Esophagus muscularis mucosa (tissue), 4 donors: ENCODE data around the gene PLXNA4. TPM values are rescaled to one million over a fixed set of nuclear protein-coding genes. Genes with fewer than 3 reads are reported as not detected.

Experiments
- DNase-seq: peaks from one replicate; pipeline ENCODE4 v3.0.0-alpha.2; 2017; ENCODE audit errors: extremely low spot score
- H3K27ac ChIP-seq, 4 donors: fragments of 200-600 bp; sonication (generic); replicated peaks in 1 of 4; 1 replicate in 3 of 4; 2 replicates in 1 of 4; pipeline ENCODE4 v1.5.1; 2016 to 2019; ENCODE audit warnings: mild to moderate bottlenecking in 1 of 4
- H3K27me3 ChIP-seq, 4 donors: fragments of 200-600 bp; sonication (generic); one replicate each; pipeline versions ENCODE4 v1.5.1 to v1.6.0; 2016 to 2019
- H3K36me3 ChIP-seq, 4 donors: fragments of 200-600 bp; sonication (generic); one replicate each; pipeline ENCODE4 v1.5.1; 2016 to 2019
- H3K4me1 ChIP-seq, 4 donors: fragments of 200-600 bp; sonication (generic); one replicate each; pipeline ENCODE4 v1.5.1; 2016 to 2019
- H3K4me3 ChIP-seq, 4 donors: fragments of 200-600 bp; sonication (generic); 1 replicate in 2 of 4; 2 replicates in 2 of 4; pipeline ENCODE4 v1.5.1; 2016 to 2019; ENCODE audit warnings: mild to moderate bottlenecking in 4 of 4, moderate library complexity in 1 of 4
- H3K9me3 ChIP-seq, 4 donors: fragments of 200-600 bp; sonication (generic); 1 replicate in 3 of 4; 2 replicates in 1 of 4; pipeline ENCODE4 v1.5.1; 2016 to 2019
- CTCF ChIP-seq, 3 experiments: fragments of 200-600 bp in 2 of 3; fragments of 450-650 bp in 1 of 3; sonication (generic) in 2 of 3; IDR thresholded peaks; one replicate each; pipeline ENCODE4 v1.5.1; 2017 to 2019; ENCODE audit warnings: antibody characterized with exemption in 3 of 3, mild to moderate bottlenecking in 2 of 3, moderate library complexity in 1 of 3
- EP300 ChIP-seq: sonication (generic); formaldehyde crosslinking; IDR thresholded peaks from one replicate; pipeline ENCODE4 v1.6.1; 2017; ENCODE audit warnings: antibody characterized with exemption
- POLR2A ChIP-seq: fragments of 450-650 bp; IDR thresholded peaks from one replicate; pipeline ENCODE4 v1.6.1; 2017; ENCODE audit warnings: antibody characterized with exemption, moderate library complexity, mild to moderate bottlenecking, low read depth
- POLR2AphosphoS5 ChIP-seq, 2 donors: sonication (generic); formaldehyde crosslinking; IDR thresholded peaks; one replicate each; pipeline ENCODE4 v1.6.1; 2017; ENCODE audit warnings: antibody characterized with exemption in 2 of 2
- WGBS: methylation state at CpG from one replicate; pipeline ENCODE4 v1.1.5; 2018; 5-methylcytosine and 5-hydroxymethylcytosine counted together
- intact Hi-C: fragments of 100-400 bp; cut with DNase I; formaldehyde crosslinking; loops from one replicate; pipeline ENCODE4 v1.15.1; 2023
- total RNA-seq, 4 donors: library from RNA; depleted of rRNA; stranded (reverse); fragments of >200 nt; gene quantifications; one replicate each; pipeline versions ENCODE4 v1.1.0 to v1.2.1, GENCODE V29; 2016

Gene PLXNA4
- total RNA-seq, 4 donors from 2014 or later, result 5.0 to 9.5 (median 6.6) TPM

DNA sequence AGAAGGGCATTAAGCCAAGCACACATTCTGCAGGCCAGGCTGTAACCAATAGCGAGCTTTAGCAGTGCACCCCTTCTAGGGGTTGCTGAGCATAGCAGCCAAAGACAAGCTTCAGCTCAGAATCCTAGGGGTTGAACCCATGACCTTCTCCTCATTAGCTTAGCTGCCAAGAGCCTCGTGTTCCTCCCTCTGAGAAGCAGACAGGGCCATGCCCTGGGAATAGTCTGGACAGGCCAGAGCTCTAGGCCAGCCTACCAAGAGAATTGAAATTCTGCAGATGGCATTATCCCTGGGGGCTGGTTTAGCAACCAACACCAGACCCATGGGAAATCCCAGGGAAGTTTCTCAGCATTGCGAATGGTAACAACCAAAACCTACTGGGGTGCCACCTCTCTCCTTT, 77.2 kb downstream of the PLXNA4 start:
- Histone ChIP-seq H3K4me3 (no peak overlapping the region), H3K4me1 (peaks cover 0 to 25% (median 11%) of the 10 kb centered on the region in 4 donors), H3K27ac (no peak overlapping the region), H3K36me3 (no peaks in the 10 kb centered on the region), H3K9me3 (no peaks in the 10 kb centered on the region), H3K27me3 (no peaks in the 10 kb centered on the region)
- DNase-seq, result no peak
- no peak for TF ChIP-seq POLR2AphosphoS5 (IDR thresholded peaks at IDR 0.05)
- no peak for TF ChIP-seq EP300
- intact Hi-C loops, result no loop called here
- 100% methylated on average over 2 of the region's 3 CpGs for WGBS

DNA sequence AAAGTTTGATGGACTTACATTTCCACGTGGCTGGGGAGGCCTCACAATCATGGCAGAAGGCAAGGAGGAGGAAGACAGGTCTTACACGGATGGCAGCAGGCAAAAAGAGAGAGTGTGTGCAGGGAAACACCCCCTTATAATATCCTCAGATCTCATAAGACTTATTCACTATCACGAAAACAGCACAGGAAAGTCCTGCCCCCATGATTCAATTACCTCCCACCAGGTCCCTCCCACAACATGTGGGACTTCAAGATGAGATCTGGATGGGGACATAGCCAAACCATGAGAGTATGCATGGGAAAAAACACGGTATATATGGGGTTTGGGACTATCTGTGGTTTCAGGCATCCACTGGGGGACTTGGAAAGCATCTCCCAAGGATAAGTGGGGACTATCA, 78.0 kb downstream of the PLXNA4 start:
- H3K4me3 ChIP-seq, result no peak overlapping the region
- DNase-seq, result no peak
- peaks cover 0 to 25% (median 11%) of the 10 kb centered on the region in 4 donors for H3K4me1 ChIP-seq
- H3K27ac ChIP-seq, result no peak overlapping the region
- H3K9me3 ChIP-seq, result no peaks in the 10 kb centered on the region
- H3K36me3 ChIP-seq, result no peaks in the 10 kb centered on the region
- WGBS, result 57% methylated on average over 4 of the region's 4 CpGs
- intact Hi-C loops, result no loop called here
- no peaks in the 10 kb centered on the region for H3K27me3 ChIP-seq
- TF ChIP-seq CTCF (IDR thresholded peaks at IDR 0.05) (no peak), POLR2AphosphoS5 (IDR thresholded peaks at IDR 0.05) (no peak), EP300 (no peak), POLR2A (no peak)

DNA sequence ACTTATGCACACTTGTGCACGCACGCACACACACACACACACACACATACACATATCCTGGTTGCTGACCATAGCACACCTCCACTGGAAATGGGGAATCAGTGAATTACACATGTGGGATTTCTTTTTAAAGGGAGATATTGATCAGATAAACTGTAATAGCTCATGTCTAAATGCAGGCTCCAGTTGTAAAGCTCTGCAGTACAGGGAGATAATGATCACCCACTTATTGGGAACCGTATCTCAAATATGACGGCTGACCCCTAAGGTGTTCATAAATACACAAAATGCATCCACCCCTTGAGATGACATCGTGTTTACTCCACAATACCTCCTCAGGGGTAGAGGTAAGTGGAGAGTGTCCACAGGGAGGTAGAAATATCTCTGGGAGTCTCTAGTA, 79.2 kb downstream of the PLXNA4 start:
- no peak overlapping the region for H3K4me3 ChIP-seq
- TF ChIP-seq CTCF (IDR thresholded peaks at IDR 0.05), result no peak
- no peak for TF ChIP-seq POLR2A
- no peak for TF ChIP-seq EP300
- no peak for TF ChIP-seq POLR2AphosphoS5 (IDR thresholded peaks at IDR 0.05)
- peaks cover 0 to 25% (median 11%) of the 10 kb centered on the region in 4 donors for H3K4me1 ChIP-seq
- no peaks in the 10 kb centered on the region for H3K27me3 ChIP-seq
- intact Hi-C loops, result no loop called here
- H3K9me3 ChIP-seq, result no peaks in the 10 kb centered on the region
- DNase-seq, result no peak
- H3K27ac ChIP-seq, result no peak overlapping the region
- WGBS, result 93% methylated on average over 5 of the region's 5 CpGs
- no peaks in the 10 kb centered on the region for H3K36me3 ChIP-seq

DNA sequence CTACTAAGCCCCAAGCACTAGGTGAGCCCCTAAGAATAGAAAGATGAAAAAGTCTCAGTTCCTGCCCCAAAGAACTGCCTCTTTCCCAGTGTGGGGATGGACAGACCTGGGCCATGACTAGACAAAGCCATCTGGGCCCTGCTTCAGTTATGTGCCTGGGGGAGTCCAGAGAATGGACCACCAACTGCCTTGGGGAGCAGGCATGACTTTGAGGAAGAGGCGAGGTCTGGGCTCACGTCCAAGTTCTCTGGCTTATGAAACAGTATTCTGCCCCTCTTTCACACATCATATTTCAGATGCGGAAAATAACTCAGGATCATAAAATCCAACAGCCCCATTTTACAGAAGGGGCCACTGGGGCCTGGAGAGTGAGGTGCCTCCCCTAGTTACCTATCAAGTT, 80.3 kb downstream of the PLXNA4 start:
- Histone ChIP-seq H3K9me3 (no peaks in the 10 kb centered on the region), H3K4me3 (no peak overlapping the region), H3K36me3 (no peaks in the 10 kb centered on the region), H3K4me1 (peaks cover 0 to 26% (median 8%) of the 10 kb centered on the region in 4 donors), H3K27me3 (no peaks in the 10 kb centered on the region), H3K27ac (no peak overlapping the region)
- intact Hi-C loops, result no loop called here
- DNase-seq, result no peak
- WGBS, result 46% methylated on average over 3 of the region's 3 CpGs
- no peak for TF ChIP-seq POLR2AphosphoS5 (IDR thresholded peaks at IDR 0.05)
- TF ChIP-seq POLR2A, result no peak
- no peak for TF ChIP-seq EP300
- TF ChIP-seq CTCF (IDR thresholded peaks at IDR 0.05), result no peak

- intact Hi-C loops, result no loop called here
- 74% methylated on average over 3 of the region's 12 CpGs for WGBS
- Histone ChIP-seq H3K4me1 (peaks cover 0 to 15% (median 4%) of the 10 kb centered on the region in 4 donors), H3K27me3 (no peaks in the 10 kb centered on the region), H3K4me3 (no peak overlapping the region), H3K27ac (no peak overlapping the region), H3K36me3 (no peaks in the 10 kb centered on the region), H3K9me3 (no peaks in the 10 kb centered on the region)
- DNase-seq, result no peak
- TF ChIP-seq EP300 (no peak), POLR2A (no peak)
Measured at GRCh38 chr7:132494474-132494873, 81.8 kb downstream of the PLXNA4 start.

DNA sequence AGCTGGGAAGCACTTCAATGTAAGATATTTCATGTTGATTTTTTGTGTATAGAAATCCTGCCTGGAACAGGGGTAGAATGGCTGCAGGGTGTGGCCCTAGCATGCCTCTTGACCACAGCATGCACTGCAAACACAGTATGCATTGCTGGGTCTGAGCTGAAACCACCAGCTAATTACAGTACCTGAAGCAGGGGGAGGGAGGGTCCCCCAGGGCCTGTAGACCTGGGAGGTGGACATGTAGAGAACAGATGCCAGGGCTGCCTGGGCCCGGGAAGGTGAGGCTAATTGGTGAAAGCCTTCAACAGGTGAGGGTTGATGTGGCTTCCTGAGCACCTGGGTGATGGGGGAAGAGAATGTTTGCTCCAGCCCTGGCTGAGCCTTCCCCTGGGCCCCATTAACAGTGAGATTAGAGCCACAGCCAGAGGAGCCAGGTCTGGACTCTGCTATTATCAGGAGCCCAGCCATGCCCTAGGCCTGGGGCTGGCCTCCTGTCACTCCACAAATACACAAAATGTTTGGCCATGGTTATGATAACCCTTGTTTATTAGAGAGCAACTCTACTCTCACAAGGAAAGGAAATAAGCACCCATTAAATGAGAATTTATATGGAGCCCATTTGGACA, 83.3 kb downstream of the PLXNA4 start:
- Histone ChIP-seq H3K27me3 (no peaks in the 10 kb centered on the region), H3K9me3 (no peaks in the 10 kb centered on the region), H3K4me1 (peaks cover 0 to 6% (median 1%) of the 10 kb centered on the region in 4 donors), H3K36me3 (no peaks in the 10 kb centered on the region), H3K4me3 (no peak overlapping the region), H3K27ac (no peak overlapping the region)
- intact Hi-C loops, result no loop called here
- TF ChIP-seq POLR2AphosphoS5 (IDR thresholded peaks at IDR 0.05) (no peak), POLR2A (no peak), CTCF (IDR thresholded peaks at IDR 0.05) (no peak), EP300 (no peak)
- DNase-seq, result no peak
- 100% methylated on average over 1 of the region's 1 CpG for WGBS
